IMR-90 (cell line): ENCODE measurements around the gene ZBTB8A. TPM values are rescaled to one million over a fixed set of nuclear protein-coding genes. Genes with fewer than 3 reads are reported as not detected.

ENCODE experiments used
- ATAC-seq: fragments of 200-7000 bp; cut with Tn5 transposase; 2 replicates; pipeline ENCODE4 v1.9.1; 2020; ENCODE audit warnings: low read depth, mild to moderate bottlenecking, moderate library complexity
- BruUV-seq: library from RNA; stranded (reverse); fragments of 400-500 nt; replicated peaks from 2 replicates; lab custom pipeline; 2021; lab: Mats Ljungman, UMichigan
- CTCF ChIA-PET: fragments of 300-600 bp; formaldehyde crosslinking; extraction: SDS; loops from one replicate; lab custom pipeline; 2021; ENCODE audit warnings: antibody characterized with exemption; lab: Yijun Ruan, JAX
- POLR2A ChIA-PET: fragments of 300-600 bp; sonication (Branson Sonifier 250); formaldehyde crosslinking; loops from one replicate; lab custom pipeline; 2022; ENCODE audit warnings: antibody characterized with exemption; ENCODE audit not compliant: unreplicated experiment; lab: Charles Lee
- DNase-seq: peaks from one replicate; pipeline ENCODE4 v3.0.0; 2013
- H2AFZ ChIP-seq: replicated peaks from 2 replicates; pipeline ENCODE3; 2013; ENCODE audit warnings: low read length, mild to moderate bottlenecking; ENCODE audit not compliant: poor library complexity
- H2AK5ac ChIP-seq: 2 replicates; pipeline ENCODE4 v1.6.1; 2013; ENCODE audit warnings: low read depth, low read length, inconsistent platforms
- H2AK9ac ChIP-seq: replicated peaks from 2 replicates; pipeline ENCODE3; 2013; ENCODE audit warnings: mild to moderate bottlenecking, low read depth, low read length, moderate library complexity; ENCODE audit not compliant: poor library complexity
- H2BK120ac ChIP-seq: 2 replicates; pipeline ENCODE4 v1.6.1; 2013; ENCODE audit warnings: low read depth, low read length, inconsistent platforms
- H2BK15ac ChIP-seq: 3 replicates; pipeline ENCODE4 v1.6.1; 2013; ENCODE audit warnings: low read depth, low read length, inconsistent platforms
- H2BK20ac ChIP-seq: 2 replicates; pipeline ENCODE4 v1.6.1; 2013; ENCODE audit warnings: low read depth, mild to moderate bottlenecking, inconsistent platforms, low read length, moderate library complexity
- H2BK5ac ChIP-seq: 2 replicates; pipeline ENCODE4 v1.6.1; 2013; ENCODE audit warnings: mild to moderate bottlenecking, low read depth, low read length, inconsistent platforms; ENCODE audit not compliant: poor library complexity, severe bottlenecking
- H3K14ac ChIP-seq: replicated peaks from 2 replicates; pipeline ENCODE4 v1.6.1; 2013; ENCODE audit warnings: low read depth, low read length, inconsistent platforms
- H3K18ac ChIP-seq: 2 replicates; pipeline ENCODE4 v1.6.1; 2013; ENCODE audit warnings: low read depth, low read length, control low read depth
- H3K23ac ChIP-seq: 2 replicates; pipeline ENCODE4 v1.6.1; 2013; ENCODE audit warnings: low read depth, low read length, inconsistent platforms
- H3K27ac ChIP-seq: 2 replicates; pipeline ENCODE4 v1.5.1; 2013; ENCODE audit warnings: mild to moderate bottlenecking, control low read depth, low read length; ENCODE audit not compliant: insufficient read depth
- H3K27me3 ChIP-seq: 2 replicates; pipeline ENCODE4 v1.6.1; 2013; ENCODE audit warnings: low read length; ENCODE audit not compliant: control insufficient read depth, insufficient read depth
- H3K36me3 ChIP-seq: 2 replicates; pipeline ENCODE4 v1.6.1; 2013; ENCODE audit warnings: low read length, mixed read lengths; ENCODE audit not compliant: control insufficient read depth, insufficient read depth
- H3K4ac ChIP-seq: 2 replicates; pipeline ENCODE4 v1.6.1; 2013; ENCODE audit warnings: low read depth, low read length, inconsistent platforms
- H3K4me1 ChIP-seq: 2 replicates; pipeline ENCODE4 v1.6.1; 2013; ENCODE audit warnings: low read length, mixed read lengths; ENCODE audit not compliant: control insufficient read depth, insufficient read depth
- H3K4me2 ChIP-seq: 2 replicates; pipeline ENCODE4 v1.6.1; 2013; ENCODE audit warnings: low read depth, mild to moderate bottlenecking, control low read depth, low read length, moderate library complexity
- H3K4me3 ChIP-seq: 2 replicates; pipeline ENCODE4 v1.5.1; 2013; ENCODE audit warnings: low read depth, mild to moderate bottlenecking, control low read depth, low read length, moderate library complexity; ENCODE audit not compliant: insufficient read depth
- H3K56ac ChIP-seq: 2 replicates; pipeline ENCODE4 v1.6.1; 2013; ENCODE audit warnings: low read length, inconsistent platforms; ENCODE audit not compliant: insufficient read depth; ENCODE audit errors: extremely low read depth
- H3K79me1 ChIP-seq, 2 experiments: 2 replicates each; pipeline ENCODE4 v1.6.1; 2013; ENCODE audit warnings: low read length in 2 of 2, inconsistent platforms in 1 of 2, low read depth in 1 of 2
- H3K9ac ChIP-seq: 2 replicates; pipeline ENCODE4 v1.6.1; 2013; ENCODE audit warnings: low read depth, low read length, control low read depth
- H3K9me1 ChIP-seq: 2 replicates; pipeline ENCODE4 v1.6.1; 2013; ENCODE audit warnings: low read length, inconsistent platforms; ENCODE audit not compliant: insufficient read depth
- H3K9me3 ChIP-seq: 2 replicates; pipeline ENCODE4 v1.6.1; 2013; ENCODE audit warnings: low read length; ENCODE audit not compliant: control insufficient read depth, insufficient read depth
- H4K20me1 ChIP-seq: 2 replicates; pipeline ENCODE4 v1.6.1; 2013; ENCODE audit warnings: low read length, inconsistent platforms; ENCODE audit not compliant: insufficient read depth
- H4K5ac ChIP-seq: 2 replicates; pipeline ENCODE4 v1.6.1; 2013; ENCODE audit warnings: mild to moderate bottlenecking, low read depth, low read length, control low read depth
- H4K8ac ChIP-seq, 2 experiments: 2 replicates each; pipeline ENCODE4 v1.6.1; 2013; ENCODE audit warnings: low read depth in 2 of 2, low read length in 2 of 2, control low read depth in 1 of 2, inconsistent platforms in 1 of 2
- H4K91ac ChIP-seq: 2 replicates; pipeline ENCODE4 v1.6.1; 2013; ENCODE audit warnings: low read depth, low read length, inconsistent platforms; ENCODE audit not compliant: insufficient read depth
- BHLHE40 ChIP-seq: fragments of 150-350 bp; IDR thresholded peaks from 2 replicates; pipeline ENCODE4 v1.6.1; 2016; ENCODE audit warnings: mild to moderate bottlenecking, low read depth, low read length
- CEBPB ChIP-seq: IDR thresholded peaks from 2 replicates; pipeline ENCODE4 v1.6.1; 2012; ENCODE audit warnings: low read depth, low read length, improper control_type of control experiment
- ELK1 ChIP-seq: fragments of 150-350 bp; IDR thresholded peaks from 2 replicates; pipeline ENCODE4 v1.6.1; 2016; ENCODE audit warnings: low read depth, mild to moderate bottlenecking, low read length, moderate library complexity, borderline replicate concordance
- MXI1 ChIP-seq: IDR thresholded peaks from 2 replicates; pipeline ENCODE4 v1.6.1; 2012; ENCODE audit warnings: low read depth, mild to moderate bottlenecking, low read length, moderate library complexity, borderline replicate concordance
- USF2 ChIP-seq: fragments of 150-350 bp; IDR thresholded peaks from 2 replicates; pipeline ENCODE4 v1.6.1; 2017; ENCODE audit warnings: mild to moderate bottlenecking, antibody characterized with exemption, low read length, low read depth
- WGBS, 2 experiments: methylation state at CpG; one replicate each; pipeline versions ENCODE4 v1.1.5 to v1.1.7; 2013; ENCODE audit warnings: missing lambda C conversion rate in 2 of 2; ENCODE audit not compliant: insufficient read length in 1 of 2; ENCODE audit errors: extremely low coverage in 2 of 2; 5-methylcytosine and 5-hydroxymethylcytosine counted together
- dilution Hi-C: fragments of 300-500 bp; cut with HindIII; formaldehyde crosslinking; loops from one replicate; pipeline ENCODE4 v1.14.3; 2018; ENCODE audit warnings: low sequenced_read_pairs; ENCODE audit not compliant: unreplicated experiment
- in situ Hi-C: fragments of 300-500 bp; cut with MboI; formaldehyde crosslinking; loops from 3 replicates; pipeline ENCODE4 v1.14.3; 2019; ENCODE audit warnings: low sequenced_read_pairs, inconsistent platforms, mixed read lengths
- intact Hi-C: fragments of 100-400 bp; cut with micrococcal nuclease; formaldehyde crosslinking; loops from 2 replicates; pipeline ENCODE4 v1.10.0; 2022
- polyA plus RNA-seq, 3 experiments: library from polyadenylated mRNA; depleted of rRNA; stranded (reverse); fragments of >200 nt; gene quantifications; 2 replicates each; pipeline ENCODE4 v1.2.3, GENCODE V29; 2012; ENCODE audit warnings: low replicate concordance in 1 of 3
- total RNA-seq: library from RNA; depleted of rRNA; stranded (reverse); fragments of >200 nt; gene quantifications from 2 replicates; pipeline ENCODE4 v1.2.3, GENCODE V29; 2012

Gene ZBTB8A
- total and polyA plus RNA-seq, 2 of the 4 experiments (the other 2 are of a cell fraction) = 2.1 to 6.1 TPM

GRCh38 chr1:32516402-32516801 is 22.8 kb upstream of the ZBTB8A start:
- Histone ChIP-seq H2BK120ac (no peak overlapping the region), H3K56ac (no peak overlapping the region), H3K36me3 (no peaks in the 10 kb centered on the region), H4K8ac (no peak overlapping the region), H2BK20ac (no peak overlapping the region), H2BK15ac (no peak overlapping the region), H3K27me3 (0 out of 2 replicates have a peak, but pooled peaks cover 2% of the 10 kb centered on the region), H3K27ac (no peak overlapping the region), H2AK5ac (no peak overlapping the region), H4K5ac (no peak overlapping the region), H3K18ac (no peak overlapping the region), H4K20me1 (no peaks in the 10 kb centered on the region), H3K9me1 (no peaks in the 10 kb centered on the region), H3K4me1 (no peaks in the 10 kb centered on the region), H3K4ac (no peak overlapping the region), H2AK9ac (no peak overlapping the region), H2AFZ (no peak overlapping the region), H2BK5ac (no peak overlapping the region), H4K91ac (no peak overlapping the region), H3K9me3 (no peaks in the 10 kb centered on the region), H3K79me1 (no peaks in the 10 kb centered on the region), H3K23ac (no peak overlapping the region), H3K9ac (no peak overlapping the region), H3K4me2 (no peak overlapping the region), H3K14ac (no peak overlapping the region), H3K4me3 (no peak overlapping the region)
- ChIA-PET CTCF (no interaction called here), POLR2A (no interaction called here)
- dilution Hi-C loops (no loop called here), intact Hi-C loops (loop anchor here (10.0 kb wide), 1 partner anchor 1442 kb away; no protein-coding TSS in a partner anchor), in situ Hi-C loops (no loop called here)
- WGBS, 2 experiments = 80% methylated on average over 2 of the region's 5 CpGs; no CpG with 5 or more reads in 1 of the 2 experiments
- ATAC-seq (no peak), DNase-seq (no peak)
- no peak for TF ChIP-seq BHLHE40
- TF ChIP-seq USF2 = no peak
- no peak for TF ChIP-seq MXI1
- no peak for TF ChIP-seq ELK1
- TF ChIP-seq CEBPB = no peak
- BruUV-seq = no TSS peak
